ENCODE results near the gene ACADS. TPM values are rescaled to one million over a fixed set of nuclear protein-coding genes. Genes with fewer than 3 reads are reported as not detected.
A peak's percentile ranks its signal among the peaks of the same experiment; 100 is the strongest.

The ACADS gene
- total RNA-seq, 2 donors from 2014 or later: 58.6 to 92.6 TPM

DNA sequence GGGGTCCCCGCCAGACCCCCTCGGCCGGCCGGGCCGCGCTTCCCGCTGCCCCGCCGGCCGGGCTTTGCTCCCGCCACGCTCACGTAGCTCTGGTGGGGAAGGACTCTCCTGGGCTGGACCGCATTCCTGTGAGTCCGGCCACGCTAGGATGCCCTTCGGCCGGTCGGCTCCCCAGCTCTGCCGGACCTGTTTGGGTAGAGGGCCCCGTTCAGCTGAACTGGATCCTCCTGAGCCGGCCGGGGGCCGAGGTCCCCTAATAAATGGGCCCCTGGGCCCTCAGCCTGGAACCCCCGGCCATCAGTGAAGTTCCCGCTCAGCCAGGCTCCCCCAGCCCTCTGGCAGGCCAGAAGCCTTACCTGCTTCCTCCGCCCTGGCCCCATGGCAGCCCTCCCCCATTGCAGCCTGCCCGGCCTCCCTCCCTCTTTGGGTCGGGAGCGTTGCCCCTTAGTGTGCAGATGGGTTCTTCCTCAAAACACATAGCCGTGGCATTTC lies 14.8 kb upstream of the ACADS start:
- no peaks in the 10 kb centered on the region for H3K27me3 ChIP-seq
- H3K4me3 ChIP-seq: peak overlapping the region; percentile 69 to 85
- H3K36me3 ChIP-seq: peaks cover 22% of the 10 kb centered on the region
- peak overlapping the region; percentile 88 to 95 for H3K27ac ChIP-seq
- H3K9me3 ChIP-seq: no peaks in the 10 kb centered on the region
- no peak for DNase-seq (ENCODE audit: low spot score)
- TF ChIP-seq, protein P1, sequence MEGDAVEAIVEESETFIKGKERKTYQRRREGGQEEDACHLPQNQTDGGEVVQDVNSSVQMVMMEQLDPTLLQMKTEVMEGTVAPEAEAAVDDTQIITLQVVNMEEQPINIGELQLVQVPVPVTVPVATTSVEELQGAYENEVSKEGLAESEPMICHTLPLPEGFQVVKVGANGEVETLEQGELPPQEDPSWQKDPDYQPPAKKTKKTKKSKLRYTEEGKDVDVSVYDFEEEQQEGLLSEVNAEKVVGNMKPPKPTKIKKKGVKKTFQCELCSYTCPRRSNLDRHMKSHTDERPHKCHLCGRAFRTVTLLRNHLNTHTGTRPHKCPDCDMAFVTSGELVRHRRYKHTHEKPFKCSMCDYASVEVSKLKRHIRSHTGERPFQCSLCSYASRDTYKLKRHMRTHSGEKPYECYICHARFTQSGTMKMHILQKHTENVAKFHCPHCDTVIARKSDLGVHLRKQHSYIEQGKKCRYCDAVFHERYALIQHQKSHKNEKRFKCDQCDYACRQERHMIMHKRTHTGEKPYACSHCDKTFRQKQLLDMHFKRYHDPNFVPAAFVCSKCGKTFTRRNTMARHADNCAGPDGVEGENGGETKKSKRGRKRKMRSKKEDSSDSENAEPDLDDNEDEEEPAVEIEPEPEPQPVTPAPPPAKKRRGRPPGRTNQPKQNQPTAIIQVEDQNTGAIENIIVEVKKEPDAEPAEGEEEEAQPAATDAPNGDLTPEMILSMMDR (IDR thresholded peaks at IDR 0.05): no peak
- H3K4me1 ChIP-seq: peaks cover 0 to 38% of the 10 kb centered on the region in 2 donors

DNA sequence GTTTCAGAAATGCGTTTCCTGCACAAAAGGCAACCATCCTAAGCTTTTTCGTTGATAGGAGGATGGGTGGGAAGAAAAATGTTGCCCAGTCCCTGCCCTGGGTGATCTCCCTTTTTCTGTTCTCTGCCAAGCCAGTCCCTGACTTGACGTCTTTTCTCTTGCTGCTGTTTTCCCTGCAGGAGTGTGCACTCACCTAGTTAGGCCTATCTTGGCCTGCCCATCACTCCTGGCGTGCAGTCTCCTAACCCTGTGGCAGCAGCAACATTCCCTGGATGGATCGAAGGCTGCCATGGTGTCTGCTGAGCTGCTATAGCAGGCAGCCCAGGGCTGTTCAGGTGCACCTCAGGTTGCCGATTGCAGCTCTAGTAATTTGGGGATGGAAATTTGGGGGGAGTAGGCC lies 14.2 kb upstream of the ACADS start:
- H3K27ac ChIP-seq: peak overlapping the region; percentile 88 to 95
- H3K9me3 ChIP-seq: no peaks in the 10 kb centered on the region
- no peaks in the 10 kb centered on the region for H3K27me3 ChIP-seq
- DNase-seq (ENCODE audit: low spot score): no peak
- H3K4me1 ChIP-seq: peaks cover 0 to 38% of the 10 kb centered on the region in 2 donors
- TF ChIP-seq, protein P1 (IDR thresholded peaks at IDR 0.05): no peak
- peak overlapping the region; percentile 69 to 85 for H3K4me3 ChIP-seq
- H3K36me3 ChIP-seq: peaks cover 28% of the 10 kb centered on the region

DNA sequence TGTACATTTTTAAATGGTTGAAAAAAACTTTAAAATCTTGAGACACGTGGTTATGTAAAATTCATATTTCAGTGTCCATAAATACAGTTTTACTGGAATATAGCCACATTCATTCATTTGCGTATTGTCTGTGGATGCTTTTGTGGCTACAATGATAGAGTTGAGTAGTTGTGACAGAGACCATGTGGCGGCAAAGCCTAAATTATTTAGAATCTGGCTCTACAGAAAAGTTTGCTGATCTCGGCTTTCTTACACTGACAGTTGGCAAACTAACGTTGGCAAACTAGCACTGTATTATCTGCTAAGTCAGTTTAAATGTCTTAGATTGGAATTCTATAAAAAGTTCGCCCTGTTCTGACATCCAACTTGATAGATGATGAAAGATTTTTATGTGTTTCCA lies 13.0 kb upstream of the ACADS start:
- peaks cover 0 to 38% of the 10 kb centered on the region in 2 donors for H3K4me1 ChIP-seq
- H3K27me3 ChIP-seq: no peaks in the 10 kb centered on the region
- no peak overlapping the region for H3K27ac ChIP-seq
- no peaks in the 10 kb centered on the region for H3K9me3 ChIP-seq
- DNase-seq (ENCODE audit: low spot score): no peak
- no peak overlapping the region for H3K4me3 ChIP-seq
- peaks cover 40% of the 10 kb centered on the region for H3K36me3 ChIP-seq
- TF ChIP-seq, protein P1 (IDR thresholded peaks at IDR 0.05): no peak

DNA sequence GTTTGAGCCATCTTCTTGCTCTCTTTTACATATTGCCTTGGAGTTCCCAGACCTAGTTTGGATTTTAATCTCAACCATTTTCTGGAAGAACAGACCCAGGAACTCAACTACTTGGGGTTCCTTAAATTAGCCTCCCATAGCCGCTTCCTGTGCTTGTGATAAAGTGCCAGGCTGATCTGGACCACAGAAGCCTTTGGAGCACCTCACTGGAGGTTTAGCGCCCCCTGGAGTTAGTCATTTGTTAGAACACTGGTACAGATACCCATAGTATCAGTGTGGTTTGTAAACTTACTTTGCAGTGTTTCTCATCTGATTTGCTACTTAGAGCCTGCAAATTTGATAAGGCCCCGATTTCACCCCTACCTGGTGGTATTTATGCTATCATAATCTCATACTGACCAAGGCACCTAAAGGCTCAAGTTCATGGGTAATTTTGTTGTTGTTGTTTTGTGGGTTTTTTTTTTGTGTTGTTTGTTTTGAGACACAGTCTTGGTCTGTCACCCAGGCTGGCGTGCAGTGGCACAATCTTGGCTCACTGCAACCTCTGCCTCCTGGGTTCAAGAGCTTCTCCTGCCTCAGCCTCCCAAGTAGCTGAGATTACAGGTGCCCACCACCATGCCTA lies 11.7 kb upstream of the ACADS start:
- Histone ChIP-seq H3K27me3 (no peaks in the 10 kb centered on the region), H3K4me1 (peaks cover 0 to 38% of the 10 kb centered on the region in 2 donors), H3K4me3 (no peak overlapping the region), H3K36me3 (peaks cover 53% of the 10 kb centered on the region), H3K27ac (no peak overlapping the region), H3K9me3 (no peaks in the 10 kb centered on the region)
- TF ChIP-seq, protein P1 (IDR thresholded peaks at IDR 0.05): peak; percentile 73 to 92
- peak; percentile 69 for DNase-seq (ENCODE audit: low spot score)

DNA sequence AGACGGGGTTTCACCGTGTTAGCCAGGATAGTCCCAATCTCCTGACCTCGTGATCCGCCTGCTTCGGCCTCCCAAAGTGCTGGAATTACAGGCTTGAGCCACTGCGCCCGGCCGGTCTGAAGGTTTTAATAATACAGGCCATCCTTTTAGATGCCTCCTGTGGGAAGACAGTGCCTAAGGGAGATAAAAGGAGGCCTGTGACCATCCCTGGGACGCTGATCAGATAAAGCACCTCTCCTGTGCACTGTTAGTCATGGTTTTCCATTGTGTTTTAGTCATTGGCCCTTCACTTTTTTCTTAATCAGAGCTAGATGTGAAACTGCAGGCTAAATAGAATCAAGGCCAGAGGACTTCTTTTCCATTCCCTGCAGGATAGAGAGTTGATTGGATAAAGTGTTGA lies 7.6 kb upstream of the ACADS start:
- no peaks in the 10 kb centered on the region for H3K27me3 ChIP-seq
- H3K4me1 ChIP-seq: peaks cover 0 to 25% of the 10 kb centered on the region in 2 donors
- DNase-seq (ENCODE audit: low spot score): no peak
- peaks cover 92% of the 10 kb centered on the region for H3K36me3 ChIP-seq
- TF ChIP-seq, protein P1 (IDR thresholded peaks at IDR 0.05): no peak
- no peak overlapping the region for H3K27ac ChIP-seq
- H3K9me3 ChIP-seq: no peaks in the 10 kb centered on the region
- no peak overlapping the region for H3K4me3 ChIP-seq

DNA sequence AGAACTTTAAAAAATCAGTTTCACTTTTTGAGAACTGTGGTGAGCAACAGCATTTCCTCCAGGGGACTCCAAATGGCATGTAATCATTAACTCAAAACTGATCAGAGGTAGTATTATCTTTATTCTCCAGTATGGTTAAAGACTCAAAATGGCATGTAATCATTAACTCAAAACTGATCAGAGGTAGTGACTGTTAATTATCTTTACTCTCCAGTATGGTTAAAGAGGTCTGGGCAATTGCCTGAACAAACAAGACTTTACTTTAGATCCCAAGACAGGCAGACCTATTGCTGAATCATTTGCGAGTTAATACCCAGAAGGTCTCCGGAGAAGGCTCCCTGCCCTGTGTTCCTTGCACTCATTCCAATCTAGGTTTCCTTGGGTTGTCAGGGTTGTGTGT lies 6.6 kb upstream of the ACADS start:
- H3K27ac ChIP-seq: no peak overlapping the region
- peaks cover 0 to 17% of the 10 kb centered on the region in 2 donors for H3K4me1 ChIP-seq
- H3K27me3 ChIP-seq: no peaks in the 10 kb centered on the region
- TF ChIP-seq, protein P1 (IDR thresholded peaks at IDR 0.05): no peak
- no peaks in the 10 kb centered on the region for H3K9me3 ChIP-seq
- H3K36me3 ChIP-seq: peaks cover 92% of the 10 kb centered on the region
- no peak for DNase-seq (ENCODE audit: low spot score)
- H3K4me3 ChIP-seq: no peak overlapping the region

Data from right atrium auricular region (tissue), 2 donors.